GM12891 (cell line): ENCODE measurements around the gene DCTN2.

Experiments
- PAX5 ChIP-seq: IDR thresholded peaks from 2 replicates; pipeline ENCODE4 v1.6.1; 2011; ENCODE audit warnings: low read length, moderate library complexity, mild to moderate bottlenecking; ENCODE audit not compliant: insufficient read depth, severe bottlenecking
- POLR2A ChIP-seq: IDR thresholded peaks from 2 replicates; pipeline ENCODE4 v1.6.1; 2011; ENCODE audit warnings: low read depth, low read length, control low read depth
- POLR2AphosphoS5 ChIP-seq: IDR thresholded peaks from 2 replicates; pipeline ENCODE4 v1.6.1; 2011; ENCODE audit warnings: low read depth, low read length, control low read depth
- SPI1 ChIP-seq: IDR thresholded peaks from 2 replicates; pipeline ENCODE4 v1.6.1; 2011; ENCODE audit warnings: low read depth, low read length, control low read depth
- TAF1 ChIP-seq: IDR thresholded peaks from 2 replicates; pipeline ENCODE4 v1.6.1; 2011; ENCODE audit warnings: low read depth, low read length, control low read depth

DNA sequence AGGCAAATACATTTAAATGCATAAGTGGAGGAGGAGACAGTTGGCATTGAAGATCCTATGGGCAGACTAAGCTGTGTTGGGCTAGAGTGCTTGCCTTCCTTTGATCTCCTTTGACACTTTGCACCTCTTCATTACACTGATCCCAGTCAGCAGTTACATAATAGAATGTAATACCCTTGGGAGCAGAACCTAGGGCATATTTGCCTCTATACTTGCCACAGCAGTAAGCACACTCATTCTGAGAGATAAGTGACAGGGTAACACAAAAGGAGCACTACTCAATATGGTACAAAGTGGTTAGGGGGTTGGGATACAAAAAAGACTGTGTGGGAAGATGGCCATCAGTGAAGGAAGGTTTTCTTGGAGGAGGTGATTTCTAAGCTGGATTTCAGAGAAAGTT, 50.2 kb downstream of the DCTN2 start:
- TF ChIP-seq POLR2A, result no peak; the same call in 1 of the 2 replicates
- no peak for TF ChIP-seq TAF1
- TF ChIP-seq POLR2AphosphoS5, result no peak
- no peak for TF ChIP-seq SPI1
- TF ChIP-seq PAX5, result no peak
